DND-41 (cell line): ENCODE data around the gene LY6G6F.
A peak's percentile ranks its signal among the peaks of the same experiment; 100 is the strongest.

Source experiments
- ATAC-seq: fragments of 200-7000 bp; cut with Tn5 transposase; 3 replicates; pipeline ENCODE4 v1.9.1; 2021; ENCODE audit warnings: low read depth; ENCODE audit not compliant: insufficient read depth
- DNase-seq: peaks from one replicate; pipeline ENCODE4 v3.0.0-alpha.2; 2020
- H2AFZ ChIP-seq: 2 replicates; pipeline ENCODE4 v1.6.0; 2012; ENCODE audit warnings: low read depth, low read length
- H3K27ac ChIP-seq: 2 replicates; pipeline ENCODE4 v1.5.1; 2012; ENCODE audit warnings: low read length, inconsistent platforms
- H3K27me3 ChIP-seq: fragments of 200-600 bp; sonication (generic); 2 replicates; pipeline ENCODE4 v1.6.0; 2012; ENCODE audit warnings: low read length, mild to moderate bottlenecking, inconsistent platforms; ENCODE audit not compliant: insufficient read depth, poor library complexity
- H3K36me3 ChIP-seq: 2 replicates; pipeline ENCODE4 v1.5.1; 2012; ENCODE audit warnings: low read length, inconsistent platforms; ENCODE audit not compliant: insufficient read depth
- H3K4me1 ChIP-seq: 2 replicates; pipeline ENCODE4 v1.5.1; 2012; ENCODE audit warnings: mild to moderate bottlenecking, low read length; ENCODE audit not compliant: insufficient read depth
- H3K4me2 ChIP-seq: 2 replicates; pipeline ENCODE4 v1.6.0; 2012; ENCODE audit warnings: mild to moderate bottlenecking, moderate library complexity, low read length, inconsistent platforms; ENCODE audit not compliant: insufficient read depth
- H3K4me3 ChIP-seq, 2 experiments: fragments of 200-600 bp in 1 of 2; shearing (Covaris generic) in 1 of 2; 2 replicates each; pipeline ENCODE4 v1.5.1; 2012 to 2016; ENCODE audit warnings: inconsistent platforms in 2 of 2, low read length in 2 of 2, mild to moderate bottlenecking in 2 of 2, low read depth in 1 of 2, moderate library complexity in 1 of 2
- H3K79me2 ChIP-seq: 2 replicates; pipeline ENCODE4 v1.6.0; 2012; ENCODE audit warnings: low read length, inconsistent platforms; ENCODE audit not compliant: insufficient read depth
- H3K9ac ChIP-seq: 2 replicates; pipeline ENCODE4 v1.6.0; 2012; ENCODE audit warnings: low read depth, mild to moderate bottlenecking, inconsistent platforms, low read length, moderate library complexity
- H3K9me3 ChIP-seq: 2 replicates; pipeline ENCODE4 v1.5.1; 2012; ENCODE audit warnings: low read length, moderate library complexity, mild to moderate bottlenecking, inconsistent platforms; ENCODE audit not compliant: insufficient read depth, severe bottlenecking
- H4K20me1 ChIP-seq: 2 replicates; pipeline ENCODE4 v1.6.0; 2012; ENCODE audit warnings: low read length; ENCODE audit not compliant: insufficient read depth
- CTCF ChIP-seq: IDR thresholded peaks from 2 replicates; pipeline ENCODE4 v1.5.1; 2012; ENCODE audit warnings: borderline replicate concordance, low read length, moderate library complexity, mild to moderate bottlenecking; ENCODE audit not compliant: poor library complexity, severe bottlenecking; ENCODE audit errors: extremely low read depth
- EZH2 ChIP-seq: IDR thresholded peaks from 3 replicates; pipeline ENCODE4 v1.6.1; 2012; ENCODE audit warnings: borderline replicate concordance, low read depth, mild to moderate bottlenecking, moderate library complexity, low read length, inconsistent platforms; ENCODE audit not compliant: severe bottlenecking

The LY6G6F gene

GRCh38 chr6:31701666-31702404 lies 4.8 kb upstream of the LY6G6F start:
- peaks cover 39% of the 10 kb centered on the region for H3K36me3 ChIP-seq
- TF ChIP-seq CTCF (no peak), EZH2 (no peak)
- no peaks in the 10 kb centered on the region for H3K9me3 ChIP-seq
- H3K9ac ChIP-seq: peak overlapping the region; percentile 84
- peak overlapping the region; percentile 76; the same call in 1 of the 2 replicates for H2AFZ ChIP-seq
- ATAC-seq (0 out of 3 replicates have a peak, but pooled peaks have one; percentile 7), DNase-seq (no peak)
- H3K4me1 ChIP-seq: peaks cover 34% of the 10 kb centered on the region
- peak overlapping the region; percentile 93 for H3K27ac ChIP-seq
- peak overlapping the region; percentile 82 to 91 for H3K4me3 ChIP-seq
- H4K20me1 ChIP-seq: no peaks in the 10 kb centered on the region
- peak overlapping the region; percentile 73 for H3K4me2 ChIP-seq
- no peaks in the 10 kb centered on the region for H3K27me3 ChIP-seq
- peaks cover 44% of the 10 kb centered on the region for H3K79me2 ChIP-seq

- Histone ChIP-seq H2AFZ (peak overlapping the region; percentile 76), H3K9me3 (no peaks in the 10 kb centered on the region), H3K4me2 (peak overlapping the region; percentile 73), H3K27ac (peak overlapping the region; percentile 93), H3K9ac (peak overlapping the region; percentile 84), H4K20me1 (no peaks in the 10 kb centered on the region), H3K27me3 (no peaks in the 10 kb centered on the region), H3K36me3 (peaks cover 33% of the 10 kb centered on the region), H3K79me2 (peaks cover 44% of the 10 kb centered on the region), H3K4me1 (peaks cover 34% of the 10 kb centered on the region), H3K4me3 (peak overlapping the region; percentile 82 to 91)
- TF ChIP-seq CTCF (no peak), EZH2 (no peak)
- ATAC-seq (peak; percentile 15), DNase-seq (no peak)
These were observed 4.3 kb upstream of the LY6G6F start for GRCh38 chr6:31702405-31702818.

- Histone ChIP-seq H3K79me2 (peaks cover 42% of the 10 kb centered on the region), H3K27ac (peak within 1 kb of the TSS; percentile 93), H3K4me2 (peak within 1 kb of the TSS; percentile 73), H3K36me3 (peaks cover 28% of the 10 kb centered on the region), H3K27me3 (no peaks in the 10 kb centered on the region), H3K4me1 (peaks cover 34% of the 10 kb centered on the region), H4K20me1 (no peaks in the 10 kb centered on the region), H3K9me3 (no peaks in the 10 kb centered on the region), H3K9ac (peak within 1 kb of the TSS; percentile 84), H2AFZ (peak within 1 kb of the TSS; percentile 81), H3K4me3 (peak within 1 kb of the TSS; percentile 82 to 91)
- peak; percentile 92 for ATAC-seq
- TF ChIP-seq EZH2 (no peak), CTCF (no peak)
- peak; percentile 99 for DNase-seq
These were observed 3.6 kb upstream of the LY6G6F start, which contains the start of gene ABHD16A for GRCh38 chr6:31702819-31703716. Gene ABHD16A (minus strand): TSS chr6:31703324. CDS start chr6:31703281, 43 bp downstream.
